ENCODE data around the gene ZDHHC1.

ZDHHC1 gene, protein sequence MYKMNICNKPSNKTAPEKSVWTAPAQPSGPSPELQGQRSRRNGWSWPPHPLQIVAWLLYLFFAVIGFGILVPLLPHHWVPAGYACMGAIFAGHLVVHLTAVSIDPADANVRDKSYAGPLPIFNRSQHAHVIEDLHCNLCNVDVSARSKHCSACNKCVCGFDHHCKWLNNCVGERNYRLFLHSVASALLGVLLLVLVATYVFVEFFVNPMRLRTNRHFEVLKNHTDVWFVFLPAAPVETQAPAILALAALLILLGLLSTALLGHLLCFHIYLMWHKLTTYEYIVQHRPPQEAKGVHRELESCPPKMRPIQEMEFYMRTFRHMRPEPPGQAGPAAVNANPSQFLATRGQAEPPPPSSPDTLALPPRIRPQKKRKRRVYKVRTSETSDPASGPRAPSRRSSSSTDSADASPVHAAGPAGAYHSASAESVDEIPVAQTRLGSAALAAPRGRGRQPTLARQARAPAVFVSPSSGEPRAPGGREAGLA

DNA sequence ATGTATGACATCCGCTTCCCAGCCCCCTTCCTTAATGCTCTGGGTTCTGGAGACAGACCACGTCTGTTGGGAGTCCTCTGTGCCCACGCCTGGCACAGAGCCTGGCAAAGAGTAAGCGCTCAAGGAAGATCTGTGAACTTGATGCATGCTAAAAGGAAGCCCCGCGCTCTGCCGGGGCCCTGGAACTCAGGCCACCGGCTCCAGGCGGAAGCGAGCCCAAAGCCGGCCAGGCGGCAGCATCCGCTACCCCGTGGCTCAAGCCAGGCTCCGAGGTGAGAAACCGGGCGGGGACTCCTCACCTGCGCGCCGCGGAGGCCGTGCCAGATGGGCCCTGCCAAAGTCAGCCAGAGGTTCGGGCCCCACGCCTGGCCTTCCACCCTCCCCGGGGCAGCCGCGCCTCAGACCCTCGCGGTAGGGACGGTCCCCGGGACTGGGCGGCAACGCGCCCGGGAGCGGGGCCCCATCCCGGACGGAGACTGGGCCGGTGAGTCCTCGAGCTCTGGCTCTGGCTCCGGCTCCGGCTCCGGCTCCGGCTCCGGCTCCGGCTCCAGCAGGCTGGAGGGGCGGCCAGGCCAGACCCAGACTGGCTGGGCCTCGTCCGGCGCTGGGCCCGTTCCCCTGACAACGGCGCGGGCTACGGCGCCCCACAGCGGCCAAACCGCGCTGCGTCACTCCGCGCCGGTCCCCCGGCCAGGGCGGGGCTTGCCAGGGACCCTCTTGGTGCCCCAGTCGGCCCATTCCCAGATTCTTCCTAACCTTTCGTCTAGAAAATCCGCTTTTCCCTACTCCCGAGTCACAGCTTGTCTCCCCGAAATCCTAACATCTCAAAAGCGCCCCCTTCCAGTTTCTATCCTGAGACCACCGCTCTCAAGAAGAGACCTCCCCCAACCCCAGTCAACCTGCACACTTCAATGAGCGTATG lies at the start of gene ZDHHC1:
Gene ZDHHC1 (minus strand): TSS at position 606 of the 922 bp plus-strand sequence. CDS start 8,702 bp downstream, outside the sequence.
- DNase-seq (ENCODE audit: low read depth in 4 of 4, low spot score in 1 of 4) = peak in 2 of 4 experiments; percentile 31 to 43

DNA sequence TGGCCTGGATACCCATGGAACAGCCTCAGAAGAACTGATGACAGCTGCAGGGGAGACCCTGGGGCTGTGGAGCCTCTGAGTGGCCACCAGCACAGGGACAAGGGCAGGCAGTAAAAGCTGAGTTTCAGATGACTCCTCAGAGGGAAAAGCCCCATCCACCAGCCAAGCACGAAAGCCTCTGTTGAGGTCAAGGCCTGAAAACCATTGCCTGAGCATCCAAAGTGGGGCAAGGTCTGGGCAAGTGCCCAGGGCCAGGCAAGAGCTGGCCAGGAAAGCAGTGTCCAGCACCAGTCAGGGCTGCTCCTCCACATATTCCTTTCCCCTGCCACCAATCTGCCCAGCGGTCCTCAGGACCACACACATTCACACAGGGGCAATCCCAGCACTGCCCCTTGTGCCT lies 48.3 kb upstream of the ZDHHC1 start:
- DNase-seq (ENCODE audit: low read depth in 4 of 4, low spot score in 1 of 4) = no peak

DNA sequence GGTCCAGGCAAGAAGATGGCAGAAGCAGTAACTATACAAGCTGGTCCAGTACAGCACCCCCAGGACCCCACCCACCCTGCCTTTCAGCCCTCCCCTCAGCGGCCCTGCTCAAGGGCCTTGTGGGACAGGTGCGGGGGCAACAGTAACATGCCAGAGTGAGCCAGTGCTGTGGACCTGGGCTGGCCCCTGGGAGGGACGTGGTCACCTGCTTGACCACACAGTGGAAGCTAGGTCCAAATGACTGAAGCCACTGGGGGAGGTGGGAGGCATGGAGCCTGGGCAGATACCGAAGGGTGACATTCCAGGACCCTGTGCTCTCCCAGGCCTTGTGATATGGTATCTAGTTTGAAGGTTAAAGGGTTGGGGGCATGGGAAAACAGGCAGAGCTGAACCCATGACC lies 47.4 kb upstream of the ZDHHC1 start:
- no peak for DNase-seq (ENCODE audit: low read depth in 4 of 4, low spot score in 1 of 4)

DNA sequence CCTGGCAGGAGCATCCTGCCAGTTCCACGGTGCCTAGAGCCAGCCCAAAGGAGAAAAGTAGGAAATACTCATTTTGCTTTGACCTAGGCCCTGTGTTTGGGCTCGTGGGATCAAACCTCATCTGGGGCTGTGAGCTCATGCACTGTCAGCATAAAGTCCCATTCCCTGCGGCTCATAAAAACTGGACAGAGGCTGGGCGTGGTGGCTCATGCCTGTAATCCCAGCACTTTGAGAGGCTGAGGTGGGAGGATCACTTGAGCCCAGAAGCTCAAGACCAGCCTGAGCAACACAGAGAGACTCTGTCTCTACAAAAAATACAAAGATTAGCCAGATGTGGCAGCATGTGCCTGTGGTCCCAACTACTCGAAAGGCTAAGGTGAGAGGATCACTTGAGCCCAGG lies 46.8 kb upstream of the ZDHHC1 start:
- no peak for DNase-seq (ENCODE audit: low read depth in 4 of 4, low spot score in 1 of 4)

DNA sequence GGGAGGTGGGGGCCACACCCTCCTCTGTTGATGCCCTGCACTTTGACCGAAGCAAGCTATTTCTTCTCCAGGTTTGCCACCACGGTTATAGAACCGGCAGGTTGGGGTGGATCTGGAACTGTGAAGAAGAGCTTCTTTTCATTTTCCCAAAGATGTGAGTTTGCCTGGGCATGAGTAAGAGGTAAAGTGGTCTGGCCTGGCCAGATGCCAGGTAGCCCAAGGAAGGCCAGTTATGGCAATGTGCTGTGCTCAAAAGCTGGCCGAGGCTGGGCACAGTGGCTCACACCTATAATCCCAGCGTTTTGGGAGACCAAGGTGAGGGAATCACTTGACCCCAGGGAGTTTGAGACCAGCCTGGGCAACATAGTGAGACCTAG lies 46.0 kb upstream of the ZDHHC1 start:
- DNase-seq (ENCODE audit: low read depth in 4 of 4, low spot score in 1 of 4) = no peak

DNA sequence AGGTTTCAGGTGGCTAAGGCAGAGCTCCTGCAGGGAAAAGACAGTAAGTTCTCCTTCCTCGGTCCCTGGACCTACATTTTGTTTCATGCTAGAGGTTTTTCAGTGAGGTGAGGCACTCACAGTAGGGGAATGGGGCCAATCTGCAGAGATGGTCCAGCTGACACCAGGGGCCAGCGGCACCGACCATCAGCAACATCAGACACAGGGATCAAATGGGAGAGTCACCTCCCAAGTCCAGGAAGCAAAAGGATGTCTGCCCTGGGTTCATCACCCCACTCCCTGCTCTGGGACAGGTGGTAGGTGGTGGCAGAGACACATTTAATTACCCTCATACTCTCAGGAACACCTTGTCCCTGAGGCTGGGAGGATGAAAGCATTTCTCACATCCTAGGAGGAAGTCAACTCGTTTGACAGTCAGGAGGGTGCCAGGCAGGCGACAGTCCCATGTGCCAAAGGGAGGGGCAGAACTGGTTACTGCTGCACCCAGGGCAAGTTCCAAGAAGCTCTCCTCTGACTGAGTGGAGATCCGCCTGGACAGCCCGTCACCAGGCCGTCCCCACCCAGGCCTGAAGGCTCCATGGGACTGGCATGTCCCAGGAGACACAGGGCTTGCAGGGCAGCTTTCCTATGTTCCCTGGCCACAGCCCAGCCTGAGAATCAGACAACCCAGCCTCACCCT lies 45.5 kb upstream of the ZDHHC1 start:
- DNase-seq (ENCODE audit: low read depth in 4 of 4, low spot score in 1 of 4) = no peak

DNA sequence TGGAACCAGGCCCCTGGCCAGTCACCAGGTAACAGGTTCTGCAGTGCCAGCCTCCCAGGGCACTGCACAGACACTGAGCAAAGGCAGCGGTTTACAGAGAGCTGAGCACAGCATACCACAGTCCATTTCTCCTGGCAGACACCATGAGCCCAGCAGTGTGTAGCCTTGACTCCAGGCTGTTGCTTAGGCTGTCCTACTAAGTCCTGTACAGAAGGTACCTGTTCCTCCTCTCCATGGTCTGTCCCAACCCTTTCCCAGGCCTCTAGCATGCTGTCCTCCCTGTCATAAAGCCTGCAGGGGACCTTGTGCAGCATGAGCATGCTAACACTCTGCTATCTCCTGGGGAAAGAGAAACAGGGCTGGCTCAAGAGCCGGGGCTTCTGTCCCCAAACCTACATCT lies 44.7 kb upstream of the ZDHHC1 start:
- DNase-seq (ENCODE audit: low read depth in 4 of 4, low spot score in 1 of 4) = no peak

DNA sequence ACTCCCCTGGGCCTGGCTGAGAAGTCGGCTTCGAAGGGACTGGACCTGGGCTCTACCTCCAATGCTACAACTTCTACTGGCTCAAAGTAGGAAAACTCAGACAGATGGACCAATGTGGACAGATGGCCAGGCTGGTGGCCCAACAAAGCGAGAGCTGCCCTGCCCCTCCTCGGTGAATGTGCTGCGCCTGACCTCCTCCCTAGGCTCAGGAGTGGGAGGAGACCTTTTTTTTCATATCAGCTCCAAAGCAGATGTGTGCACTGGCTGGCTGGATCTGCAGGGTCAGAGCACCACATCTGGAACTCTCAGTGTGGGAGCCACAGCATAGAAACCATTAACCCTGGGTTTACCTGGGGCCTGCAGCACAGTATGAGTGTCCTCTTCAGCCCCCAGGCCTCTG lies 43.9 kb upstream of the ZDHHC1 start:
- no peak for DNase-seq (ENCODE audit: low read depth in 4 of 4, low spot score in 1 of 4)

DNA sequence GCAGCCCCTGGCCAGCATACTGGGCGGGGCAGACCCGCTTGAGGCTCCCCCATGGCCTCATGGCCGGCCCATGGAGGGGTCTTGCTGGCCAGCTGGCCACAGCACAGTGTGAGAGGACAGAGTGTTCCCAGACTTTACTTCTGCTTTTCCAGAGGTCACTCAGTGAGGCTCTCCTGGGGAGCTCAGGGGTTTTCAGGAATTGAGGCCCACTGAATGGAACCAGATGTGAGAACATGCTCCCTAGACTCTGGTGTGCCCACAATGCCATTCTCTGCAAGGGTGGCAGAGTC lies 43.5 kb upstream of the ZDHHC1 start:
- DNase-seq (ENCODE audit: low read depth in 4 of 4, low spot score in 1 of 4) = no peak

DNA sequence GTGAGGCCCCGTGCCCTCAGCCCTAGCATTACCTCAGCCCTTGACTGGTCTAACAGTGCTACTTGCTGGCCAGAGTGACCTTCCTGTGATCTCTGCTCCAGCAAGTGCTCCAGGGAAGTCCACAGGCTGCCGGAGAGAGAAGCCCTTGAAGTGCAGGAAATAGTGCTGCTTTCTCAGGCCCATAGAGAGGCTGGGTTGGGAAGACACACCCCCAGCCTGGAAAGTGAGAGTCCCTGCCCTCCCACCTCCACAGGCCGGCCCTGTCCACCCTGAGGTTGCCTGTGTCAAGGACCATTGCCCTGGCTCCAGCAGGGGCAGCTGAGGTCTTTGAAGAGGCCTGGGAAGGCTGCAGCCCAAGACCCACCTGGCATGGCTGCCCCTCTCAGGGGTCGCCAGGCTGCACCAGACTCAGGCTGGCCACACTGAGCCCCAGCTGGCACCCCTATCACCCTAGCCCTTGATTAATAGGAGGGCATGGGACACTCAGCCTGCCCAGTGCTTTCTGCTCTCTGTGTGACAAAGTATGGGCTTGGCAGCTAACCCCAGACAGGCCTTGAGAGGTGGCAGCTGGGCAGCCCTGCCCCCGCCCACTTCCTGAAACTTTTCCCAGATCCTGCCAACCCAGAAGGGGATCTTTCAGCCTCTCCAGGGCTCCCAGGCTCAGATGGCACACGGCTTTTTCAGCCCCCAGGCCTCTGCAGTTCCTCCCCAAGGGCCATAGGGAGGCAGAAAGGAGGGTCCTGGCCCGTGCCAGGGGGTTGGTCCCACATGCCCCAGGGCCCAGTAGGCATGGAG lies 43.0 kb upstream of the ZDHHC1 start:
- no peak for DNase-seq (ENCODE audit: low read depth in 4 of 4, low spot score in 1 of 4)

DNA sequence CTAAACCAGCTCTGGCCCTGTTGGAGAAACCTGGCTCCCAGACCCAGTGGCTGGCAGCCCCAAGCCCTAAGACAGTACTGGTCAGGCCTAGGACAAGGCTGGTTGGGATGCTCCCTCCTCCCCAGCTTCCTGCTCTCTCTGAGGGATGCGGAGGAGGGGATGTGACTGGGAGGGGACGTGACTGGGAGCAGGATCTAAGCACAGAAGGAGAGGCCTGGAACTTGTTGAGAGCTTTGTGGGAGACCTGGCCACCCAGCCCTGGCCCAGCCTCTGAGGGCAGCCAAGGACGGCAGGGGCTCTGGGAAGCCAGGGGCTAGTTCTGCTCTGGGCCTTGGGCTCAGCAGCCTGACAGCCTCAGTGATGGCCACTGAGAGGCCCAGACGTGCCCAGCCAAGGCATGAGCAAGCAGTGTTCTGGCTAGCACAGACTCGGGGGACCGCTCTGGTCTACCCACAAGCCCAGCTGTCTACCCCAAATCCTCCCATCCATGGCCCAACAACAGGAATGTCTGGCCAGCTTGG lies 41.9 kb upstream of the ZDHHC1 start:
- DNase-seq (ENCODE audit: low read depth in 4 of 4, low spot score in 1 of 4) = no peak

DNA sequence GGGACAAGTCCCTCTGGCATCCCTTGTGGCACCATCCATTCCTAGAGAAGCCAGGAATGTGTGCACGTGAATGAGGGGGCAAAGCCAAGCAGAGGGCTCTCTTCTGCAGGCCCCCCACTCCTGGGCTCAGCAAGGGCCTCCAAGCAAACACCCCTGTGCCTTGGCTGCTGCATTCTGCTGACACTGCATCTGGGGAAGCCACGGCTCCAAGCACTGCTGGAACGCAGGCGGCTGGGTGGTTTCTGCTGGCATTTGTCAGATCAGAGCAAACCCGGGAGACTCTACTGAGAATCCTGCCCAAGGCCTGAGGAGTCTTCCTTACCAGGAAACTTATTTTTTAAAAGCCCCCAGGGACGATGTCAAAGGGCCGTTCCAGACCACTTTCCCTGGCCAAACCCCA lies 41.3 kb upstream of the ZDHHC1 start:
- no peak for DNase-seq (ENCODE audit: low read depth in 4 of 4, low spot score in 1 of 4)

DNA sequence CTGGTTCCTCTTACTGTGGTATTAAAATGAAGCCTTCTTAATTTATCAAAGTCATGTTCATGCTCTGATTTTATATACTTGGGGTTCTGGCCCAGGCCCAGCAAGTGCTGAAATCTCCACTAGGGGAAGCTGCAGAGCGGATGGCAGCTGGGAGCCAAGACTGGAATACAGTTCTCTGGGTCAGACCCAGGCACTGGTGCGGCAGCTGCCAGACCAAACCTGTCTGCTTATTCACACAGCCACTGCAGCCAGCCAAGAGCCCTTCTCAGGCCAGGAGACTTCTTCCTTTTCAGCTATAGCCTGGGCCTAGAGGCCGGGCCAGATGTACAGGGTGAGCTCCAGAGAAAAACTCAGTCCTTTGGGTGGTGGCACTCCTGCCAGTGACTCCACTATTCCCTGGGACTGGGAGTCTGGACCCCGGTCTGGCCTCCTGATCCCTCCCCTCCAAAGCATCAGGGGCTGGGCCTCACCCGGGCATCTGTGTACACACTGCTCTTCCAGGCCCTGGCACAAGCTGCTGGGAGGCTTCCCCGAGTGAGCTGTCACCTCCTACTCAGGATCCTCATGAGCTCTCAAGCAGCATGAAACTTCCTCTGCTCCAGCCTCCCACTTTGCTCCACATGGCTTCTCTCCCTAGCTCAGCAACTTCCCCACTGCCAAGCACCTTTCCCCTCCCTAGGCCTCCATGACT lies 40.3 kb upstream of the ZDHHC1 start:
- DNase-seq (ENCODE audit: low read depth in 4 of 4, low spot score in 1 of 4) = no peak

DNA sequence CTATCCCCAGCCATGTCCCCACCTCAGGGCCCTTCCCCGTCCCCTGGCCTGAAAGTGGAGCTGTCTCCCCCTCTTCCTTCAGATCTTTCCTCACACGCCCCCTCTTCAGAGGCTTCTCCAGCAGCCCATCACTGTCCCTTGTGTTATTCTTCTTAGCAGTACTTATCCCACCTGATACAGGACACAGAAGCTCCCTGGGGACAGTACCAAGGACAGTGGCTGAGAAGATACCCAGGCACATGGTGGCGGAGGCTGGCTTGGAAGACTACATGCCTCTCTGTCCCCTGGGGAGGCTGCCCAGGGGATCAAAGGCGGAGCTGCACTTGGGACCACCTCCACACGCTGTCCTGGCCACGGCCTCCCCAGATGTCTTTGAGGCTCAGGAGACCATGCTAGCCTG lies 38.6 kb upstream of the ZDHHC1 start:
- no peak for DNase-seq (ENCODE audit: low read depth in 4 of 4, low spot score in 1 of 4)

DNA sequence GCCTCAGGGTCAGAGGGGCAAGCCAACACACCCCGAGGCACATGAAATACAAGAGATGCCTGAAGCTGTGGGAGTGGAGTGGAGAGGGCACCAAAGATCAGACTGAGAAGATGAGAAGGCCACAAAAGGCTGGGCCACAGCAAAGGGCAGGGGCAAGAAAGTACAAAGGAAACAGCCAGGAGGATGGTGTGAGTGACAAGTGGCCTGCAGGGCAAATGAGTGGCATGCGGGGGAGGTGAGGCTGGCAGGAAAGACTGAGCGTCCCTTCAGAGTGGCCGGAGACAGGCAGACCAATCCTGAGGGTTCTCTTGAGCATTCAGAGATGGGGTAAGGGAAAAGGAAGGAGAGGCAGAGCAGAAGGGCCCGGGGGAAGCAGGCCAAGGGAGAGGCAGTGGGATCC lies 37.8 kb upstream of the ZDHHC1 start:
- DNase-seq (ENCODE audit: low read depth in 4 of 4, low spot score in 1 of 4) = no peak

DNA sequence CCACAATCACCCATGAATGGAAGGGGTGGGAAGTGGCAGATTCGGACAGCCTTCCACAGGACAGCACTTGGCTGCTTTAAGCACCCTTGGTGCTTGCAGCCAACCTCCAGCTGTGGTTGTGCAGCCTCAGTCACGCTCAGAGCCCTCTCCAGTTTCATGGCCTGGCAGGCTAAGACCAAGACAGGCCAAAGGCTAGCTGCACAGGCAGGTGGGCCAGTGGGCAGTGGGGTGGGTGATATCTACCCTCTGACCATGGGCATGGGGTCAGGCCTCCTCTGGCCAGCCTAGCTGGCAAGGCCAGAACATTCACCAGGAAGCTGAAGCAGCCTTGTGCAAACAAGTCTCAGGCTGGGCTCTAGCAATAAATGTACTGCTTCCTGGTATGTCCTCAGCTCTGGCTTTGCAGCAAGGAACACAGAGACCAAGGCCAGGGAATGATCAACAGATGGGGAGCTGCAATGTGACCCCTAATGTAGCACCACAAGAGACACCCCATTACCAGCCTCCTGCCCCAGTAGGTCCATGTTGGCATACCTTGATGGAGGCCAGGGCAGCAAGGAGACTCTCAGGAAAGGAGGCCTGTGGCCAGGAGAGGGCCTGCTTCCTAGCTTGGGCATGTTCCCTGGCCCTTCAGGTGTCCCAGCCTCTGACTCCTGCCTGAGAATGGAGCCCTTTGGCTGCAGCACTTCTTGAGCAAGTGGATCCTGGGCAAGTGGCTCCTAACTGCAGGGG lies 35.6 kb upstream of the ZDHHC1 start:
- DNase-seq (ENCODE audit: low read depth in 4 of 4, low spot score in 1 of 4) = no peak

DNA sequence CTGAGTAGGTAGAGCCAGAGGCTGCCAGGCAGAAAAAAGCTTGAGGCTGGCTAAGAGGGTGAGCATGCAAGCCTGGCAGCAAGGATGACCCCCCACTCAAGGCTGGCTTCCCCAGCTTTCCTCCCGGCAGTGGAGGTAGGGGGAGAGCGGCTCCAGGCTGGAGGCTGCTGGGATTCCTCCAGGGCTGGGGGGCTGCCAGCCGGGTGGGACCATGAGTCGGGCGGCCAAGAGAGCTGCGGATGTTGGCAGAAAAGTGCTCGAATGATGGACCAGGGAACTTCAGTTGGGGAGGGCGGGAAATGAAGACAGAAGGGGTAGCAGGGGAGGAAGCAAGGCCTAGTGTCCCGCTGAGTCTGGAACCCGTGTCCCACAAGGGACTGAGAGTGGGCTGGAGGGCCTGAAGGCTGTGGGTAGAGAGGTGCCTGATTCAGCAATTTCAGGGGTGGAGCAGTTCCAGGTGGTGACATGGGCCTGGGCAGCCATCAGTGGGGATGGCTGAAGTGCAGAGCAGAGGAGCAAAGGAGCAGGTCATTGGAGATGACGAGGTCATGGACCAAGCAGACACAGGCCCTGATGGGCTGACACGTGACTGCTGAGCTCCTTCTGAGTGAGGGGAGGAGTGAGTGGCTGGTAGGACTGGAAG lies 34.9 kb upstream of the ZDHHC1 start:
- DNase-seq (ENCODE audit: low read depth in 4 of 4, low spot score in 1 of 4) = no peak

DNA sequence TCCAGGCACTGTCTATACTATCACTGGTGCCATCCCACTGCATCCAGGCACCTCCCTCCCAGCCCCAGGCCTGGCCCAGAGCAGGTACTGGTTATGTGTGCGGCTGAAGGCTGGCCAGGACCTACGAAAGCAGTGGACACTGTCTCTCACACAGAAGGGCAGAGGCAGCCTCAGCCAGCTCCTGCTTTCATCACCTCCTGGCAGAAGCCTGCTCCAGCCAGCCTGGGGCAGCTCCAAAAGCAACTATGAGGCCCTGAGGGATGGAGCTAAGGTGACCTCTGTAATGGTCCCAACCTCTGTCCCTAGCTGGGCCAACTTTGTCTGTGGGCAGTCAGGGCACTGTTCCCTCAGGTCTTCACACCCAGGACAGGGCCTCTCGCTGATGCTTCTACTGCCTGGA lies 33.5 kb upstream of the ZDHHC1 start:
- DNase-seq (ENCODE audit: low read depth in 4 of 4, low spot score in 1 of 4) = no peak

DNA sequence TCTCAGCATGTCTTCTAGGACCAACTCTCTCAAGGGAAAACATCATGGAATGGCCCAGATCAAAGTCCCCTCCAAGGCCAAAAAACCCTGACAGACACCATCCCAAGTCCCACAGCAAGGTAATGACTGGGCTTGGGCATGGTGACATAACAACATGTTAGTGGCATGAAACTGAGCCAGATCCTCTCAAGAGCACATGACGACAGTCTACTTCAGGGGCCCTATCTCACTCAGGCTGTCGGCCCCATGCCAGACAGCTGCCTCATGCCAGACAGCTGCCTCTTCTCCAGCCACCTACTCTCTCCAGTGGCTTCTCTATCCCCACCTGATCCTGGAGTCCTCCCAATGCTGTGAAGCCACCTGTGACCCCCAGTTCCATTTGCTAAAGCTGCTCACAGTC lies 33.1 kb upstream of the ZDHHC1 start:
- DNase-seq (ENCODE audit: low read depth in 4 of 4, low spot score in 1 of 4) = no peak
